Left hindlimb (tissue), 1 donor: ENCODE results near the gene ECSCR.
A peak's percentile ranks its signal among the peaks of the same experiment; 100 is the strongest.
"Not testable (repeated sequence)": the region's sequence is repeated elsewhere in the genome, so short reads cannot be mapped to it uniquely, and the experiment has no call there.

Experiments used
- DNase-seq: peaks from one replicate; pipeline ENCODE4 v3.0.0-alpha.2; 2018

Gene ECSCR

GRCh38 chr5:139443831-139444453 lies 18.6 kb downstream of the ECSCR start:
- DNase-seq, result no peak

DNA sequence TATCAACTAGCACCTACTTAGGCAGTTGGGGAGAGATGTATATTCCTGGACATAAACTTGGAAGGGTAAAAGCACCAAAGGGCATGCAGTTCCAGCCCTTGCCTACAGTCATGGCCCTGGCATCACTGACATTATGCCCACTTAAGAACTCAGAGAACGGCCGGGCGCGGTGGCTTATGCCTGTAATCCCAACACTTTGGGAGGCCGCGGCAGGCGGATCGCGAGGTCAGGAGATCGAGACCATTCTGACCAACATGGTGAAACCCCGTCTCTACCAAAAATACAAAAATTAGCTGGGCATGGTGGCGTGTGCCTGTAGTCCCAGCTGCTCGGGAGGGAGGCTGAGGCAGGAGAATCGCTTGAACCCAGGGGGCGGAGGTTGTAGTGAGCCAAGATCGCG lies 22.1 kb downstream of the ECSCR start:
- not testable (repeated sequence) for DNase-seq

DNA sequence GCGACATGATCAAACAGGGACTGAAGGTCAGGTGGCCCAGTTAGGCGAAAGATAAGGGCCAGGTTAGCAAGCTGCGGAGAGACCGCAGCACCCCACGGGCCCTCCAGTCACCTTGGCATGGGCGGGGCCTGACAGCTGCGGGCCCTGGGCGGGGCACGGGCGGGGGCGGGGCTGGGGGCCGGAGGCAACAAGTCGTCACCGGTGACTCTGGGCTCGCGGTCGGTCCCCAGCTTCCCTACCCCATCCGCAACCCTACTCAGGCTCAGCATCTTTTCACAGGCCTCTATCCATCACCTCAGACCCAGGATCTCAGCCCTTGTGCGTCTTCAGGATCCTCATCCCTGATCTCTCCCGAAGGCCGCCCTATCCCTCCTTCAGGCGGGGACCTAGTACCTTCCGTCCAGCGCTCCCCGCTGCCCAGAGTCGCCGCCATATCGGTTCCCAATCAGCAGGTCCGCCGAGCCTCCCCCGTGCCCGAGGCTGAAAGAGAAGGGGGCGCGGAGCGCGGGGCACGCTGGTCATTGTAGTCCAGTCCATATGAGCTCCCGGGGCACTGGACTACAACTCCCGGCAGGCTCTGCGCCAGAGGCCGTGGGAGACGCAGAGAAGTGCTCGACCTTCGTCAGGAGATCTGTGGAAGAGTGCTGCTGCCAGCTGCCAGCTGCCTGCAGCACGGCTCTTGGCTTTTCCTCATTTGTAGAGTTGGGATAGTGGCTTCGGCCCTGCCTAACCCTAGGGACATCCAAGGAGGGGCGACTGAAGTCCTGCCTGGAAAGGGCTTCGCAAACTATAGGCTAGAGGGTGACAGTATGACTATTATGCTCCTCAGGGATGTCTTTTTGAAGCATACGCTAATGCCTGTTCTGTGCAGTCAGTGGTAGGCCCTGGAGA lies 23.3 kb downstream of the ECSCR start, which contains the start of gene DNAJC18:
Gene DNAJC18 (minus strand): TSS at position 513 of the 891 bp plus-strand sequence. CDS start 80 bp downstream, at position 433.
- DNase-seq, result peak; percentile 96

GRCh38 chr5:139438707-139439012 lies 23.9 kb downstream of the ECSCR start:
- DNase-seq, result no peak

DNA sequence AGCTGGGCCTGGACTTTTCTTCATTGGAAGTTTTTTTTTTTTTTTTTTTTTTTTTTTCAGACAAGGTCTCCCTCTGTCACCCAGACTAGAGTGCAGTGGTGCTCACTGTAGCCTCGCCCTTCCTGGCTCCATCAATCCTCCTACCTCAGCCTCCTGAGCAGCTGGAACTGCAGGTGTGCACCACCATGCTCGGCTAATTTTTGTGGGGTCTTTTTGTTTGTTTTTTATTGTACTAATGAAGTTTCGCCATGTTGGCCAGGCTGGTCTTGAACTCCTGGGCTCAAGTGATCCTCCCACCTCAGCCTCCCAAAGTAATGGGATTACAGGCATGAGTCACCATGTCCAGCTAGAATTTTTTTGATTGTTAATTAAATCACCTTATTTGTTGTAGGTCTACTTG lies 26.9 kb downstream of the ECSCR start:
- no peak for DNase-seq

- no peak for DNase-seq
Observed at GRCh38 chr5:139431706-139432105, 30.8 kb downstream of the ECSCR start.

DNA sequence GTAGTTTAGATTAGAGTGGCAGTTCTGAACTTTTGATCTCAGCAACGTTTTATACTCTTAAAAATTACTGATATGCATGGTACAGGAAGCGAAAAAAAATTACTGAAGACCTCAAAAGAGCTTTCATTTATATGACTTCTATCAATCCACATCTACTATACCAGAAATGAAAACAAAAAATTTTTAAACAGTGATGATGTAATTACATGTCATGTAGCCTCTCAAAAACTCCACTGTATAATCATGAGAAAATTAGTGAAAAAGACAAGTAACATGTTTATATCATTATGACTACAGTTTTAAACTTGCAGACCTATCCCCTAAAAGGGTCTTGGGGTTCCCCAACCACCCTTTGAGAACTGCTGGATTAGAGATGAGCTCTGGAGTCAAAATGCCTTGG lies 32.5 kb downstream of the ECSCR start:
- no peak for DNase-seq

DNA sequence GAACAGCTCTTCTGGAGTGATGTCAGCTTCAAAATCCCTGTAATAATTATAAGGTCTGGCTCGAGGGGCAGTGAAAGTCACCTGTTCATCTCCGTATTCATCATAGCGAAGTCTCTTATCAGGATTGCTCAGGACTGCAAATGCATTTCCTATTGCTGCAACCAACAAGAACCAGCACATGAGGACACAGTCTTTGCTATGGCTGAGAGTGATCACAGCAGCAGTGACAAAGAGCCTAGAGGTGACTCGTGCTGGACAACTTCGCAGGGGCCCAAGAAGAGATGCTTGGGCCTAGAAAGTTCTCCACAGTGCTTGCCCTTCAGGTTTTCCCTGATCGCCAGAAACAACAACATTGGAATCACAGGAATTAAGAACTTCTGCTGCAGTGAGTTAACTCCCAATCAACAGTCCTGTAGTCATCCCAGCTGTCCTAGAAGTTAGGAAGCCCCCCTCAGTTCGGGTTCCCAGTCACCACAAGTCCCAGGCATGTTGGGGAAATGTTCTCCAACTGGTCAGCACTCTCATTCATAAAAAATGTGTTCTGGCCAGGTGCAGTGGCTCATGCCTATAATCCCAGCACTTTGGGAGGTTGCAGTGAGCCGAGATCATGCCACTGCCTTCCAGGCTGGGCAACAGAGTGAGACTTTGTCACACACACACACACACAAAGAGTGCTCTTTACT lies 36.2 kb downstream of the ECSCR start:
- DNase-seq, result no peak

DNA sequence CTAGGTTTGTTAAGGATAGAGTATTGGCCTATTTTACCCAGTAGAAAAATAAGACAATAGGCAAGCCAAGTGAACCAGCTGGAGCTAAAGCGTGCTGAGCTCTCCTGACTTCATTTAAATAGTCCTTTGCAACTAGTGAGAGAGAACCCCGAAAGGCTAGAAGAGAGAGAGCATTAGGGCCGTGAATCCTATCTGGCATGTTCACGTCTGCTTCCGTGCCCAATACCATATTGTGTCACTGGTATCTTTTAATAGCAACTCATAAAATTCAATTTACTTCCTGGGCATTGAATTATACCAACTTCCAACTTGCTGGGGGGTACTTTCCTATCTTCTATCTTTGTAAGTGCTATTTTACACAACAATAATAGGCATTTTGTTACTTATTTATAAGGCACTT lies 37.0 kb downstream of the ECSCR start:
- DNase-seq, result no peak

GRCh38 chr5:139422307-139422893 lies 40.1 kb downstream of the ECSCR start:
- no peak for DNase-seq

- DNase-seq, result no peak
Observed at GRCh38 chr5:139419226-139420192, 43.0 kb downstream of the ECSCR start.

DNA sequence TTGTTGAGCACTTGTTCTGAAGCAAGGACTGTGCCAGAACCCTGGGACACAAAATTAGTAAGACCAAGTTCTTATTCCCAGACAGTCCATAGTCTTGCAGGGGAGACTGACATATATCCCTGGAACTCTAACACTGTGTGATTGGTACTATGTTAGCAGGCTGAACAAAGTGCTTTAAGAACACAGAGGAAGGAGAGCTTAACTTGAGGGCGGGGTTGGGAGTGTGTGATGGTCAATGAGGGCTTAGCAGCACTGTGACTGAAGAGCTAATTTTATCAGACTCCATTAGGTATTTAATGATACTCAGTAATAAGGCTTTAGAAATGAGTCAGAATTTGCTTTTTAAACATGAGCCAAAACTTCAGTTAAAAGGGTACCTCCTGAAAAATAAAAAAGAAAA lies 43.8 kb downstream of the ECSCR start:
- DNase-seq, result no peak

- no peak for DNase-seq
Observed at GRCh38 chr5:139417214-139417613, 45.3 kb downstream of the ECSCR start.

- DNase-seq, result no peak
Observed at GRCh38 chr5:139416651-139417050, 45.9 kb downstream of the ECSCR start.

DNA sequence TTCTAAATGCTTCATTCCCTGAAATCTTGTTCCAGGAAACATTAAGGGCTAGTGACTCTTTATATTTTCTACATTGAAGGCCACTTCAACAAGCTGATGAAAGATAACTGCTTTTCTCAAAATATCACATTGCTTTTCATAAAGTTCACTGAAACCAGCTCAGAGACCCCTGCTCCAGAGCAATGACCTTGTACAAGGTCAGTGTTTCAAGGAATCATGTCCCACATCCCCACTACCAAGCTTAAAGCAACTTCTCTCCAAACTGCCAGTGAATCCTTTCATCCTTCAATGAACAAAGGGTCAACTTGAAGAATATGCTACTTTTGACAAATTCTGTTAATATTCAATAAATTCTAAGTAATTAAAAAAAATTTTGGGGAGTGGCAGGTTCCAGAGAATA lies 46.7 kb downstream of the ECSCR start:
- no peak for DNase-seq

DNA sequence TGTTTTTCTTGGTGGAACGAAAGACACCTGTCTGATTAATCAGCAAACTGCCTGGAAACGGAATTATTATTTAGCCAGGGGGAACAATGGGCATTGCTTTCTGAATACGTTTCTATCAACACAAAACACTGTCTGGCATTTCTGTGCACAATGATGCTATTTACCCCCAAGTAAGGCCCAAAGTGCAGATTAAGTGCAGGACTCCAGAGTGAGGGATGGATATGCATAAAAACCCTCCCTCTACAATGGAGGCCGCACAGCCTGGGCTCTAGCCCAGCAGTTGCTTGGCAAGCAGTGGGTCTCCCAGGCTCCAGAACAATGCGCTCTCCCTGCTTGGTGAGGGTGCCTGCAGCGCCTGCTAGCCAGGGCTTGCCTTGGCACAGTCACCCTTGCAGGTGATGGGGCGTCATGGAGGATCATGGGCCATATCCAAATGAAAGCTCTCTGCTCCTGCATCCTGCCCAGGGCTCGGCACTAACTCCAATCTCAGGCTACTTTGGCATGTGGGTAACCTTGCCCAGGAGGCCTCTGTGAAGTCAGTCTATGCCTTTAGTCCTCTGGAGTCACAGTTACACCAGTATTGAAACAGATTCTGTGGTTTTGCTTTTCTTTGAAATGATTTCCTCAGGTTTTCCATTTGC lies 47.2 kb downstream of the ECSCR start:
- no peak for DNase-seq

GRCh38 chr5:139414581-139415130 lies 47.9 kb downstream of the ECSCR start:
- DNase-seq, result peak; percentile 57

DNA sequence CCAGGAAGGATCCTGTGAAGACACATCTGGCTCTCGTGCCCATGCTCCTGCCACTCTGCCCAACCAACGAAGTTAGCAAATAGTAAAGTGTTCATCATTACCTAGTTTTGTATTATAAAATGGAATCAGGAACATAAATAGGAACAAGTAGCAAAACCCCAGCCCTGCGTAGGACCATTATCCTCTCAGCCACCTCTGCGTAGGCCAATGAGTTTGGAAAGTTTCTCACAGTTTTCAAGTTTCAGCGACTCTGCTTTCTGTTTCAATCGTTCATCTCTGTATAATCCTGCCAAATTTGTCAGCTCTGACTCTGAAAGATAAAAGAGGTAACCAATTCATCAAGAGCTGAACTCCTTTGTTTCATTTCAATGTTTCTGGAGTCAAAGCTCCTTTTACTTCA lies 48.6 kb downstream of the ECSCR start:
- no peak for DNase-seq

GRCh38 chr5:139413153-139413552 lies 49.4 kb downstream of the ECSCR start:
- no peak for DNase-seq

GRCh38 chr5:139410993-139411828 lies 51.3 kb downstream of the ECSCR start:
- DNase-seq, result no peak
